GM21737 (cell line): ENCODE measurements around the gene ARL15.
"Not testable (repeated sequence)": the region's sequence is repeated elsewhere in the genome, so short reads cannot be mapped to it uniquely, and the experiment has no call there.

Source experiments
- ATAC-seq: cut with Tn5 transposase; IDR thresholded peaks from one replicate; pipeline ENCODE4 v1.9.1; 2021; ENCODE audit warnings: mild to moderate bottlenecking, moderate library complexity; ENCODE audit not compliant: unreplicated experiment

Gene ARL15

DNA sequence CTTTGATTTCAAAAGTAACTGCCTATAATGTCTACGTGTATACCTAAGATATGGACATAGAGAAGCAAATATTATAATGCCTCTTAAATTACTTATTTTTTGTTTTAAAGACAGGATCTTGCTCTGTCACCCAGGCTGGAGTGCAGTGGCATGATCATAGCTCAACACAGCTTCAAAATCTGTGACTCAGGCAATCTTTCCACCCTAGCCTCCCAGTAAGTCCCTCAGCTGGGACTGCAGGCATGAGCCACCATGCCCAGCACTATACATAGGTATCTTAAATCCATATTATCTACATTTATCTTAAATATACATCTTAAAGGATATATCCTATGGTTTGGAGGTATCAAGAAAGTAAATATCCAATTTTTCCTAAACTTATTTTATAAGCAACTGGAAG lies 261.2 kb downstream of the ARL15 start:
- ATAC-seq: no peak

DNA sequence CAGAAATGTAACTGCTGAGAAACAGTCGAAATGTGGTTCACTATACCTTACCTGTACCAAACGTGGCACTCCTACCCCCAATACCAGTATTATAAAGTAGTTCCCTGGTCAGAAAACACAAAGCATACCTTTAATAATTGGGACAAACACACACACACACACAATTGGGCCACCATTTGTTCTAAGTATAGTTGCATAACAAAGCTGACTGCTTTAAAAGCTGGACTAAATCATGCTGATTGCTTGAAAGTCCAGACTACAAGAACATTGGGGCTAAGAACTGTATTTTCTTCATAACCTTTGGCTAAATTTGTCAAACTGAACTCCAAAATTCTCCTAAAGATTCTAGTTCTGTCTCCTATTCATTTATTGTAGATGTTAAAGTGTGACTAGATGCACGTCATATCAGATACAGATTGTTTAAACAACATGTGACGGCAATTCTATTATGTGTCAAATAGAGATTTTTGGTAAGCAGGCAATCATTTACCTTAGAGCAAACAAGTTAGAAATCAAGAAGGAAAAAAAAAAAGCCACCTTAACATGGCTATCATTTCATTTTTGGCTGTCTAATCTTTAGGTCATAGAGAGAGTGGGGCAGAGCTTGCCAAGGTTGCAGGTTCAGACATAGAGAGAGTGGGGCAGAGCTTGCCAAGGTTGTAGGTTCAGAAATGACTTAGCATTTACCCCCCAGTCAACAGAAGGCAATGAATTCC lies 265.1 kb downstream of the ARL15 start:
- no peak for ATAC-seq

DNA sequence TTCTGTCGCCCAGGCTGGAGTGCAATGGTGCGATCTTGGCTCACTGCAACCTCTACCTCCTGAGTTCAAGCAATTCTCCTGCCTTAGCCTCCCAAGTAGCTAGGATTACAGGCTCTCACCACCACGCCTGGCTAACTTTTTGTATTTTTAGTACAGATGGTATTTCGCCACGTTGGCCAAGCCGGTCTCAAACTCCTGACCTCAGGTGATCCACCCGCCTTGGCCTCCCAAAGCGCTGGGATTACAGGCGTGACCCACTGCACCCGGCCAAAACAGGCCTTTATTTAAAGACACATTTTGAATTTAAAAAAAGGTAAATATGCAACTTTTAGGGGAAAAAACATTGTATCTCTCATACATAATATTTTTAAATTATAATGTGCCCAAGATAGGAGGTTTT lies 266.1 kb downstream of the ARL15 start:
- not testable (repeated sequence) for ATAC-seq

DNA sequence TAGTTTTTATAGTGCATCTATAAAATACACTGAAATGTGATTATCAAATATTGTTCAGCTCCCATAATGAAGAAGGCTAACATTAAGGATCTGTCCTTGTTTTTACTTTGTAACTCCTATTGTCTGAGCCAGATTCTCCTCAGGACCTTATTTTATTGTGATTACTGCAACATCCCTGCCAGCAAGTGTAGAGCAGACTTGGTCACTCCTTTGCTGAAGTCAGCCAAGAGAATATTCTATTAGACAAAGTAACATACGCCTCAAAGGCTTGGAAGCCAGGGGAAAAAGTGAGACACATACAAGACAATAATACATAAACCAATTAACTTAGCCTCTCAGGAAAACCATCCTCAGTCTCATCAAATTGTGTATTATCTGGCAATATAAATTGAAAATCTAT lies 269.6 kb downstream of the ARL15 start:
- ATAC-seq: no peak

DNA sequence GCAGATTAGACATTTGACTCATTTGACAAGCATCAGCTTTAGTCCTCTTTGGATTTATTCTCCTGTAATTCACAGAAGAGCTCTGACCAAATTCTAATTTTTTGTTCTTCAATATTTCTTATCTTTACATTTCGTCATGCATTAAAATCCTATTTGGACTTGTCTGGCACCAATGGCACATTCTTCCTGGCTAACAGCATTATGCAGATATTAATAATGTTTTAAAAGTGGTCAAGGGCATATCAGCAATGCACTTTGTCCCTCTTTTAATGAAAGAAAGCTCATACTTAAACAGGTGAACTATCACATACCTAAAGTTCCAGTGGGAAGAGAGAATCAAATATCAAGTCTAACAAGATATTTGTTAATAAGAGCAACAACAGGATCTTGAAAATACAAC lies 270.4 kb downstream of the ARL15 start:
- ATAC-seq: no peak

DNA sequence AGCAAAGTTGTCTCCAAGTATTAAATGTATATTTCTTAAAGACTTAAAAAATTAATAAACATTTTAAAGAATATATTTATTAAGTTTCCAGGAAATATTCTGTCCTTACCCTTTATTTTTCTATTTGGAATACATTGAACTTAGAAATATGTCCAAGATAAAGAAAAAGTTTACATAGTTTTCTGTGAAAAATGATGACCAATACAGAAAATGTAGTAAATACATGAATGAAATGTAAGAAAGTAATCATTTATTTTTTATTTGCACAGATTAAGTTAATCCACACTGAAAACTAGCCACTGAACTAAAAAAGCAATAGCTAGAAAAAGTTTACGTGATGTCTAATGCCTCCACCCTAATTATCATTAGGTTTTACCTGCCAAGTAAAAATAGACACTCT lies 273.2 kb downstream of the ARL15 start:
- no peak for ATAC-seq

DNA sequence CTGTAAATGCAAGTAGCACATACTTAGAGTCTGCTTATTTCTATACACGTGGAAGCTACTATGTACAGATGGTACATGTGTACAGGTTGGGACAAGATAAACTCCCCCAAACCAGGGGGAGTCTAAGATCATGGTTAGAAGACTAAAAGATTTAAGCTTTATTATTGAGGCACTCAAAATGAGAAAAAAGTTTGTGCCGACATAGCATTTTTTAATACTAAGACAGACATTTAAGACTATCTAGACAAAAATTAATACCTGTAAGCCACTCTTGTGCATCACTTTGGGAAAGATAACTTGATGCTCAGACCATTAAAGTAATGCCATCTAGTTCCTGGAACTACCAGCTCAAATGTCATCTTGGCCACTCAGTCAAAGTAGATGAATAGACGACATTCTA lies 279.4 kb downstream of the ARL15 start:
- no peak for ATAC-seq

DNA sequence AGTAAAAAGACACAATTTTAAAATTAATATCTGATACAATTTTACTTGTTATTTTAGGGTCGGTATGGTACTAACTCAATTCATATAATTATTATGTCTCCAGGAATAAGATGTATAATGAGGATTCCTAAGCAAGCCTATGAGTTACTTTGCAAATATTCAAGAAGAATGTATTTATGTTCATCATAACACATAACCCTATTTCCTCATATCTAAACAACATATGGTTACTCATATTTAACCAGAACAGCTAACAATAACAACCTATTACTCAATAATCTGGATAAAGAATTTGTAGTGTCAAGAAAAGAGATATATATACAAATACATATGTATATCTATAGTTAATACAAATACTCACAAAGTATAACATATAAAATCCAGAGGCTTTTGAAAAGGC lies 285.9 kb downstream of the ARL15 start:
- no peak for ATAC-seq

DNA sequence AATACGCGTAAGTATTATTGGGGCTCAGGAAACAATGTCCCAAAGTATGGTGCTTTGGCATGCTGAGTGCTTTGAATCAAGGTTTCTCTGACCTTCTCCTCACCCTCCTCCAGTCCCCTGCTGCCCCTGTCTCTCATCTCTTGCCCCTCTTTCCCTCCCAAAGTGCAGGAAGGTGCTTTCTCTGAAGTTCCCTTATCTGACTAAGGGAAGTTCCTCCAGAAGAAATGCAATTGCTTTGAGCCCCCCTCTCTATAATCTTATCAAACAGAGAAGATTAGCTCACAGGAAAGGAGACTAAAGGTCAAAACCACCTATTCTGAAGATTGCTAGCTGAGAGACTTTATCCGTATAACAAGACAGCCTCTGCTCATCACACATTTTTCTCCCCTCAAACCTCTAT lies 288.1 kb downstream of the ARL15 start:
- no peak for ATAC-seq

DNA sequence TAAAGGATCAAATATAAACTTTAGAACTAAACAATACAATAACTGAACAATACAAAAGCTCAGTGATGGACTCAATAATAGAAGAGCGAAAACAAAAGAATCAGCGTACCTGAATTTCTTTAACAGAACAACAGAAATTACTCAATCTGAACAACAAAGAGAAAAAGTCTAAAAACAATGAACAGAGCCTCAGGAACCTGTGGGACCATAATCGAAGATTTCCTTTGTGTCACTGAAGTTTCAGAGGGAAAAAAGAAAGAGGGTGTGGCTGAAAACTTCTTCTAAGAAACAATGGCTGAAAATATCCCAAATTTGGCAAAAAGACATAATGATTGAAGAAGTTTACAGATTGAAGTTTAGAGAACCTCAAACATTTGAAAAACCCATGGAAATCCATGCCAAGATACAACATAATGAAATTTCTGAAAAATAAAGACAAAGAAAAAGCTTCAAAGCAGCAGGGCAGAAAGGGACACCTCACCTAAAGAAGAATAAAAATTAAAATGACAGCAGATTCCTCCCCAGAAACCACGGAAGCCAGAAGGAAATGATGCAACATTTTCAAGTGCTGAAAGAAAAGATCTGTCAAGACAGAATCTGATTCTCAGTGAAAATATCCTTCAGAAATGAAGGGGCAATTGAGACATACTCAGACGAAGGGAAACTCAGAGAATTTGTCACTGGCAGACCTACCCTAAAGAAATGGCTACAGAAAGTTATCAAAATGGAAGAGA lies 288.8 kb downstream of the ARL15 start:
- ATAC-seq: no peak

DNA sequence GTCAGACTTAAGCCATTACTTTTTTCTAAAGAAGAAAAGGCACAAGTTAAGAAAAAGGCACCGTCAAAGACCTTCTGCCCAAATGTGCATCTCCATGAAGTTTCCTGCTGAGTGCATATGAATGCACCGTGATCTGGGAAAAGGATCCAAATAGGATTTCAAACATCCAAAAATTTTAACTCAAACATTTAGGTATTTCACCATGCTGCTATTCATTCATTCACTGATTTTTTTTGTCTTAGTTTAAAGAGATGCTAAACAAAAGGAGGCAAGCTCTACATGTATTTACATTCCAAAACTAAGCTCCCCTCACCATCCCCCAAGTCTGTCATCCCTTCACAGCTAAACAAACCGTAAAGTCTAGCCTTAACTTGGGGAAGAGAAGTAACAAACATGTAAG lies 291.9 kb downstream of the ARL15 start:
- ATAC-seq: no peak

DNA sequence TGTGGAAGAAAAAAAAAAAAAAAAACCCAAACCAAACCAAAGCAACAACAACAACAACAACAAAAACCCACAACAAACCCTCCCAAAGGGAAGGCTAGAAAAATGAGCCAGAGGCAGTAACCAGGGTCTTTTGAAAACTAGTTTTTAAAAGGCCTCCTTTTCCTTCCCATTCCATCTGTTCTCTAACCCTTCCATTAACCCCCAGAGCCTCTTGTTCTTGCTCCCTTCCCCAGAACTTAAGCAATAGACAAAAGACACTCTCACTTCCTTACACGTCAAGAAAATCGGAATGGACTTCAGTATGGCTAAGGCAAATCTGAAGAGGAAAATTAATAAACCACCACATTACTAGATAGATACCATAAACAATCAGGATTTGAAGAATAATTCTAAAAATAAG lies 292.8 kb downstream of the ARL15 start:
- no peak for ATAC-seq

DNA sequence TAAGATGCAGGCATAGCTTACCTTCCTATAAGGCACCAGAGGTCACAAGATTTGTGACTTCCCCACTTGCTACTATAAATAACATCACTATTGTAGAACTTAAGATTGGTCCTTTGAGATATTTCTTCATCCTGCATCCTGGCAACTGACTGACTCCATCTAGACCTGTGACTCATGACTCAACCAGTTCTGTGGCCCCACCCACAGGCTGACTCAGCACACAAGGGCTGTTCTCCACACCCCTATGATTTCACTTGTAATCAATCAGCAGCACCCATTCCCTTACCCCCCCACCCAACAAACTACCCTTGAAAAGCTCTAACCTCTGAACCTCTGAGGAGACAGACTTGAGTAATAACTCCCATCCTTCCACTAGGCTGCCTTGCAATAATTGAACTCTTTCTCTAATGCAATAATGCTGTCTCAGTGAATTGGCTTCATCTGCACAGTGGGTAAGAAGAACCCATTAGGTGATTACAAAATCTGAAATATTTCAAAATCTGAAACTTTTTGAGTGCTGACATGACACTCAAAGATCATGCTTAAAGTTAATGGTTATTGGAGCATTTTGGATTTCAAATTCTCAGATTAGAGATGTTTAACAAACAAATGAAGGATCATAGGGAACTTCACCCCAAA lies 296.7 kb downstream of the ARL15 start:
- ATAC-seq: no peak

DNA sequence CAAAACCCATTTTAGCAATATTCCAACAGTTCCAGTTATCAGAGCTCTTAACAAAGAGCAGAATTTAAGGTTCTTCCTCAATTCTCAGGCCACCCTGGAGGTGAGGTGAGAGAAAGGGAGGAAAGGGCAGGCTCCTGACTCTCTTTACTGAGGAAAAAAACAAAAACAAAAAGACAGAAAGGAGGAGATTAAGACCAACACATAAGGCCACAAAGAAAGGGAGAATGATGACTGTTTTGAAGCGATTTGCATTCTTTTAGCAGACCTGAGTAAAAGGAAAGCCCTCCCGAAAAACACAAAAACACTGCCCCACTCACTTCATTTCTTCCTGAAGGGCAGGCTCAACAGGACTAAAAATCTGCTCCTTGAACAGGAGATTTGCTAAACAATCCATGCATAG lies 300.5 kb downstream of the ARL15 start:
- no peak for ATAC-seq

DNA sequence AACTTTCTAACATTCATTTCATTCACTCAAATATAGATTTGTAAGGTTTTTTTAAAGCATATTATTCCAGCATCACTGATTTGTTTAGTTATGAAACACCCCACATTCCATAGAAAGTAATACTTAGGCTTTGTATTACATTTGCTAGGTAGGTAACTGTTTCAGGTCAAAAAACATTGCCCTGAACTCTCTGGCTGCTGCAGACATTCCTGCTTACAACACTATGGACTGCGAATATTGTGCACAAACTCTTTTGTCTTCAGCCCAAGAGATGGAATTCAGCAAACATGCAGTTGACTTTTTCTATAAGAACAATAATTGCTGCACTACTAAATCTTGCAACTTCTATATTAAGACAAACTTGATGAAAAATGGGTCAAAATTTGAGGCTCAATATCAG lies 301.0 kb downstream of the ARL15 start:
- no peak for ATAC-seq

DNA sequence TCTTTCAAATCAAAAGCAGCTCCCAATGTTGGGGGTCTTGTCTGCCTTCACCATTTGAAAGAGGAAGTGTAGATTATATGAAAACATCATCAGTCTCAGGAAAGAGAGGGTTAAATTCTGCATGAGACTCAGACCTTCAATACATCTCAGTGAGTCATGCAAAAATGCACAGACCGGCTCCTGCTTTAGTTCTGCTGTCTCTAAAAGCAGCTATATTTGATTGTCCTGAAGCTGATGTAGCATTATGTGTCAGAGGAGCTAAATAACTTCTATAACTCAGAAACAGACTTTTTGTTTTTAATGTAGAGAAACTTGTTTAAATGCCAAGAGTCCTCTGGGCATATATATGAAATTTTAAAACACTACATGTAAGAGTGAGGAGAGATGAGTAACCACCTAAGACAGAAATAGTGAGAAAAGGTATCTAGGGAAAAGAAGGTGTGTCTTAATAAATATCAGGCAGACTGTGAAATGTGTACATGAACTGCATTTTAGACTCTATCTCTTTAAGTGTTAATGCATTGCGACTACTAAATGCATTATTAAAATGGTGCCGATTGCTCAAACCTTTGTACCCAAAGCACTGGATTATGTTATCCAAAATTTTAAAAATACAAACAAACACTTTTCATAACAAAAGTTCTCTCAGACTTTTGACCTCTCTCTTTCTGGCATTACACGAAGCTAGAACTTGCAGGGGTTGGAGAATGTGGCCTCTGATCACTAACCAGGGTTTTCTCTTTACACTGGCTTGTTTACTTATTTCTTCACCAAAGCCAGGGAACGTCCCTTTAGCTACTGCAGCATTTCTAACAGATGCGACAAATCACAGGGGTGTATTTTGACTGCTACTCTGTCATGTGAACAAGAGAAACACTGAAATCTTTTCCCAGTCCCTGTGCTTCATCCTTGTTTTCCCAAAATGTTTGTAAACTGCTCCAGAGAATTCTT lies 302.3 kb downstream of the ARL15 start:
- no peak for ATAC-seq

DNA sequence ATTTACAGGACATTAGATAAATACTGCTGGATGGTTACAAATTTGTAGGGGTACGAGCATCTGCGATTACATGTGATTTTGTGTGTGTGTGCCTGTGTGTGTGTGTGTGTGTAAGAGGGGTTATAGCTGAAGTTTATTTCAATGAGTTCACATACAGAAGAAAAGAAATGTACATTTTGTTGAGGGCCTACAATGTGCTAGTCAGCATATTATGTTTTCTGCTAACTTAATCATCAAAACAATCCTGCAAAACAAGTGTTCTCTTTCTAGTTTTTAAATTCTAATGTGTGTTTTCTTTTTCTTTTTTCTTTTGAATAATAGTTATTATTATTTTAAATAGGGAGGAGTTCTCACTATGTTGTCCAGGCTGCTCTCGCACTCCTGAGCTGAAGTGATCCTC lies 305.7 kb downstream of the ARL15 start:
- ATAC-seq: no peak

DNA sequence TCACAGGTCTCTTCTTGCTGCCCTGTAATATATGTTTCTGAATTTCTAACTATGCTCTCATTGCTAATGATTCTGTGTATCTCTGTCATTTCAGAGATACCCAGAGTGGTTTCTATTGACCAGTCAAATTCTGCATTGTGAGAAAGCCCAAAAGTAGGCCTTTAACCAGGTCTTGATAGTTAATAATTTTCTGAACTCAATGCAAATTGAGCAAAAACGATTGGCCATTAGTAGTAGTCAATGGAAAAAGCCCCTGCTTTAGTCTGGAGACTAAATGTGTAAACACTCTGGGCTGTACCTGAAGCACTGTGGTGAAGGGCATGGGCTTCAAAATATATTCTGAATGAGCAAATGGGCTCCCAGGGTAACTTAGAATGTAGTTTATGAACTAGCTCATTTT lies 307.6 kb downstream of the ARL15 start:
- no peak for ATAC-seq

DNA sequence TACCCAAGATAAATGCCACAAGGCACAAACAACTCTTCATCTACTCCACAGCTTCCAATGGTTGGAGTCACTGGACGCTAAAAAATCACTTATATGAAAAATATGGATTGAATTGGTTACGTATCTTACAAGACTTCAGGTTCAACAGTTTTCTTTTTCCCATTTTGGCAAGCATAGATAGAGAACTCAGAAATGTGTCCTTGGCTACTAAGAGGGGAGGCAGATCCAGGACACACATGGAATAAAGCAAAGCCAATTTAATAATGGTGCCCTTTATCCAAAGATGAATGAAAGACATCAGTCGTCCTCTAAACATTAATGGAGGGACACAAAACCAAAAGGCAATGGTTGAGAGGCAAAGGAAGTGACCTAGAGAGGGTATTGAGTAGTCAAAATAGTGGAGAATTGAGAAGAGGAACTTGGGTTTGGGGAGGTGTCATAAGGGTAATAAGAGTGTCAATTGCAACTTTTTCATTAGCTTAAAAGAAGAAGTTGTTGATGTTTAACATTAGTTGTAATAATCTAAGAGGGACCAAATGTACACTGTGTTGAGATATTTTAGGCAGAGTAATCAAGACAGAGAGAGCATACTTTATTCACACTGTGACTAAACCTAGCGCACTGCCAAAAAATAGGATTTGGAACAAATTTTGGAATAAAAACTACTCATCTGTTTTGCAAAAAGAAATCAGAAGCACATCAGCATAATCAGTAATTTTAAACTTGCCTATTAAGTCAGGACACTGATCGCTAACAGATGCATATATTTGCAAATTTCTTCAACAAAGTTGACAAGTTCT lies 308.2 kb downstream of the ARL15 start:
- ATAC-seq: no peak

DNA sequence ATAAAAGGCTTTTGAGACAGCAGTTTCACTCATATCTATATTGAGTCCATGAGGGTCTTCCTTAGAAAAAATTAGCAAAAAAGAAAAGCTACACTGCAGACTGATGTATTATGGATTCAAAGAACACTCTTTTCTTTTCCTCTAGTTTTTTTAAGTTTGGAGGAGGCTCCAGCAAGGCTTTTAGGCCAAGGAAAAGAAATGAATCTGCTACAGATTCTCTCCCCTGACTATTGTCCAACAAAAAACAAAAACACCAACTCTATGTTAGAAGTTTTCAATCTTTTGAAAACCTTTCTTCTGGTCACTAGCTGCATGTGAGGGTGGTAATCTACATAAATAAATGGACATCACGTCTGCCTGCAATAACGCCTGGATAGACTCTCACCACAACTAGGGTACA lies 310.4 kb downstream of the ARL15 start:
- no peak for ATAC-seq
